RPMI7951 (cell line): ENCODE measurements around the gene OR5AS1. TPM values are rescaled to one million over a fixed set of nuclear protein-coding genes. Genes with fewer than 3 reads are reported as not detected.
"Not testable (repeated sequence)": the region's sequence is repeated elsewhere in the genome, so short reads cannot be mapped to it uniquely, and the experiment has no call there.

Source experiments
- DNase-seq: peaks from one replicate; pipeline ENCODE4 v3.0.0-alpha.2; 2012; ENCODE audit warnings: low read depth
- total RNA-seq: library from RNA; depleted of rRNA; stranded (reverse); fragments of >200 nt; shearing (Covaris generic); gene quantifications from 2 replicates; pipeline ENCODE4 v1.2.3, GENCODE V29; 2014; rRNA removed

Gene OR5AS1
- not detected in 2 replicates for total RNA-seq

GRCh38 chr11:56027354-56027753 lies at the start of gene OR5AS1:
OR5AS1 (plus strand) TSS chr11:56027654; CDS start chr11:56030419, 2,765 bp downstream.
- no peak for DNase-seq

- no peak for DNase-seq
Observed at GRCh38 chr11:55994525-55994924, 32.9 kb upstream of the OR5AS1 start, which contains the start of gene OR5F1. OR5F1 (minus strand) TSS chr11:55994625; CDS start chr11:55994625, 0 bp downstream.

- no peak for DNase-seq
Observed at GRCh38 chr11:56010716-56011115, 16.7 kb upstream of the OR5AS1 start.

DNA sequence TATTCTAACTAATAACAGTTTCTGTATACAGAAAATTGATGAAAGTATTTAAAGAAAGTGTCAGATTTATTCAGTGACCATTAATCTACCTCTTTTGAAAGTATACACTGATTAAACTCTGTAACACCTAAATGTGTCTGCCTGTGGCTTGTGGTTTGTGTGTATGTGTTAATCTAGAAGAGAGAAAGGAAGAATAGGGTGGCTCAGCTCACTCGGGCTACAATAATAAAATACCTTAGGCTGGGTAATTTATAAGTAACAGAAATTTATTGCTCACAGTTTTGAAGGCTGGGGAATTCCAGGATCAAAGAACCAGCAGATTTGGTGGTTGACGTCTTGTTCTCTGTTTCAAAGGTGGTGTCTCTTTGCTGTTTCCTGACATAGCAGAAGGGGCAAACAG lies 13.6 kb upstream of the OR5AS1 start:
- DNase-seq: no peak

DNA sequence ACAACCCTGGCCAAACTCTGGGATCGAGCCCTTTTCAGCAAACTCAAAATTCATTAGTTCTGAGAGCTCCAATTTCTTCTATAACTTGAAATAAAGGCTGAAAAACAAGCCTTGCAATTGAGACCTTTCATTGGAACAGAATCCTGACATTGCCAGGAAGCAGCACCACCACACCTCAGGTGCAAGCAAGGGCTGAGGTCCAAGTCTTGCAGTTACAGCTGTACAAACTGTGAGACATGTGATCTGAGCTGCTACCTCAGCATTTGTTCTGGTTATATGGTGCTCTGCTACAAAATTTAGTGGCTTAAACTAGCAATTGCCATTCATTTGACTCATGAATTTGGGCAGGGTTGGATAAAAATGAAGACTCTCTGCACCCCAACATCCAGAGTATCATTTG lies 18.1 kb downstream of the OR5AS1 start:
- DNase-seq: no peak

DNA sequence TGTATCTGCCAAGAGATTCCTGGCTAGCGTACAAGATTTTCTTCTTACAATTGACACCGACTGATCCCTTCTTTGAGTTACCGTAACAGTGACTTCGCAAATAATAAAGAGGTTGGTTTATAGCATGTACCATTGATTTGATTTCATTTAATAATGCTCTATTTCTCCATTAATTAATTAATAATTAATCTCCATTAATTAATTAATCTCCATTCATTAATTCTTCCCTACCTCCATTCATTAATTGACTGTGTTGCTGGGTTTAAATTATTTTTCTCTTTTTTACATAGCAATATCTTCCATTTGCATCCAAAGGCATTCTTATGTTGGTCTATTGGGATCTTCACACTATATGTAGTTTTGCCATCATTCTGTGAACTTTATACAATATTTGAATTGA lies 21.0 kb downstream of the OR5AS1 start:
- no peak for DNase-seq

GRCh38 chr11:56049487-56049886 lies 22.0 kb downstream of the OR5AS1 start:
- no peak for DNase-seq

- DNase-seq: not testable (repeated sequence)
Observed at GRCh38 chr11:56056366-56056765, 28.9 kb downstream of the OR5AS1 start.

- DNase-seq: not testable (repeated sequence)
Observed at GRCh38 chr11:56057661-56058237, 30.3 kb downstream of the OR5AS1 start.

GRCh38 chr11:56058260-56058780 lies 30.9 kb downstream of the OR5AS1 start:
- not testable (repeated sequence) for DNase-seq

DNA sequence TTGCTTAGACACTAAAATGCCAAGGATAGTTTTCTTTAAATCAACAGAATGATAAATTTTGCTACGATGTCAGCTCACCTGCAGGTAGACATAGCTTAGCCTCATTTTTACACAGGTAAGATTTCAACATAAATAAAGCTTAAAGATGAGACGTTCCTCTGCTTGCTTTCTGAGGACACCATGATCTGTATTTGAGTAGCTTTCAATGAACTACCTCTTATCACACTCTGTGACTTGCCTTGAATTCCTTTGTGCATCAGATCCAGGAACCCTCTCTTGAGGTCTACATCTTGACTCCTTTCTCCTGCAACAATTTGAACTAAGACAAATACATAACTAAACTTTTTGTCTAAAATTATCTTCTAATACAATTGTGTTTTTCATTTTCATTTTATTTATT lies 39.5 kb downstream of the OR5AS1 start:
- no peak for DNase-seq

Other genes with a start within 250 kb of the OR5AS1 start
- not detected in 2 replicates for gene OR5D14, start 232.1 kb upstream of the OR5AS1 start, total RNA-seq
- gene OR5L1, start 216.3 kb upstream of the OR5AS1 start, total RNA-seq: not detected in 2 replicates
- not detected in 2 replicates for gene OR5D18, start 208.0 kb upstream of the OR5AS1 start, total RNA-seq
- not detected in 2 replicates for gene OR5L2, start 200.4 kb upstream of the OR5AS1 start, total RNA-seq
- not detected in 2 replicates for gene OR5D16, start 188.9 kb upstream of the OR5AS1 start, total RNA-seq
- gene TRIM51, start 144.4 kb upstream of the OR5AS1 start, total RNA-seq: not detected in 2 replicates
- not detected in 2 replicates for gene OR5W2, start 113.1 kb upstream of the OR5AS1 start, total RNA-seq
- gene OR5I1, start 91.3 kb upstream of the OR5AS1 start, total RNA-seq: not detected in 2 replicates
- not detected in 2 replicates for gene OR10AG1, start 57.7 kb upstream of the OR5AS1 start, total RNA-seq
- gene OR5F1, start 33.0 kb upstream of the OR5AS1 start, total RNA-seq: not detected in 2 replicates
- not detected in 2 replicates for gene OR8I2, start 65.7 kb downstream of the OR5AS1 start, total RNA-seq
- not detected in 2 replicates for gene OR8H2, start 76.0 kb downstream of the OR5AS1 start, total RNA-seq
- gene OR8H3, start 94.7 kb downstream of the OR5AS1 start, total RNA-seq: not detected in 2 replicates
- not detected in 2 replicates for gene OR8J3, start 112.5 kb downstream of the OR5AS1 start, total RNA-seq
- gene OR8K5, start 132.7 kb downstream of the OR5AS1 start, total RNA-seq: not detected in 2 replicates
- gene OR5J2, start 149.0 kb downstream of the OR5AS1 start, total RNA-seq: not detected in 2 replicates
- not detected in 2 replicates for gene OR5T2, start 206.6 kb downstream of the OR5AS1 start, total RNA-seq
- gene OR5T3, start 224.6 kb downstream of the OR5AS1 start, total RNA-seq: not detected in 2 replicates
- gene OR5T1, start 246.5 kb downstream of the OR5AS1 start, total RNA-seq: not detected in 2 replicates